Tracheal epithelial cell (primary cell): ENCODE results near the gene HLA-C. TPM values are rescaled to one million over a fixed set of nuclear protein-coding genes. Genes with fewer than 3 reads are reported as not detected.

Experiments used
- total RNA-seq: library from RNA; depleted of rRNA; stranded (reverse); fragments of >200 nt; gene quantifications from 2 replicates; pipeline ENCODE4 v1.2.1, GENCODE V29; 2014

Gene HLA-C
- total RNA-seq = 191 and 310 TPM in 2 replicates

DNA sequence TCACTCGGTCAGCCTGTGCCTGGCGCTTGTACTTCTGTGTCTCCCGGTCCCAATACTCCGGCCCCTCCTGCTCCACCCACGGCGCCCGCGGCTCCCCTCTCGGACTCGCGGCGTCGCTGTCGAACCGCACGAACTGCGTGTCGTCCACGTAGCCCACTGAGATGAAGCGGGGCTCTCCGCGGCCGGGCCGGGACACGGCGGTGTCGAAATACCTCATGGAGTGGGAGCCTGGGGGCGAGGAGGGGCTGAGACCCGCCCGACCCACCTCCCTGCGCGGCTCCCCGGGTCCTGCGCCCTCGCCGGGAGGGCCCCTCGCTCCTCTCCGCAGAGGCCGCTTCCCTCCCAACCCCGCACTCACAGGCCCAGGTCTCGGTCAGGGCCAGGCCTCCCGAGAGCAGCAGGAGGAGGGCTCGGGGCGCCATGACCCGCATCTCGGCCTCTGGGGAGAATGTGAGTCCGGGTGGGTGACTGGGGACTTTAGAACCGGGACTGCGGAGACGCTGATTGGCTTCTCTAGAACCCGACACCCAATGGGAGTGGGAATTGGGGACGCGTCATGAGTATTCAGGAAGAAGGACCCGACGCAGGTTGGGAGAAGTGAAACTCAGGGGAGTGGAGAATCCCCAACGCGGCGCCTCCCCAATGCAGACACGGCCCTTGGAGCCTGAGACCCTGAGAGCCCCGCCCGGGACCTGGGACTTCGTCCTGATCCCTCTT lies at the start of gene HLA-C:
TSS of gene HLA-C (minus strand) at position 452 of the 717 bp plus-strand sequence. CDS start at position 431, 21 bp downstream.

Other genes starting within 250 kb of the HLA-C start
- 1.2 TPM in 1 of 2 replicates, not detected in the other for gene C6orf15, start 159.5 kb downstream of the HLA-C start, total RNA-seq
- gene PSORS1C1, start 157.3 kb downstream of the HLA-C start, total RNA-seq = 0.43 and 1.7 TPM in 2 replicates
- gene CDSN, start 151.6 kb downstream of the HLA-C start, total RNA-seq = 0.24 TPM in 1 of 2 replicates, not detected in the other
- gene PSORS1C2, start 133.0 kb downstream of the HLA-C start, total RNA-seq = not detected in 2 replicates
- gene CCHCR1, start 114.3 kb downstream of the HLA-C start, total RNA-seq = 11.5 and 18.3 TPM in 2 replicates
- 3.0 and 6.0 TPM in 2 replicates for gene TCF19, start 113.5 kb downstream of the HLA-C start, total RNA-seq
- 0.21 and 1.2 TPM in 2 replicates for gene POU5F1, start 101.4 kb downstream of the HLA-C start, total RNA-seq
- gene HLA-B, start 85.1 kb upstream of the HLA-C start, total RNA-seq = 37.1 and 164 TPM in 2 replicates
- 28.7 and 56.9 TPM in 2 replicates for gene MICA, start 131.5 kb upstream of the HLA-C start, total RNA-seq
- gene MICB, start 226.1 kb upstream of the HLA-C start, total RNA-seq = 4.7 and 9.9 TPM in 2 replicates